Body of pancreas (tissue), 4 donors: Measurements from ENCODE around the gene MLLT10. TPM values are rescaled to one million over a fixed set of nuclear protein-coding genes. Genes with fewer than 3 reads are reported as not detected.

Experiments used
- ATAC-seq: fragments of 150-250 bp; one replicate; pipeline ENCODE4 v1.9.1; 2016
- DNase-seq, 4 donors: peaks; one replicate each; pipeline ENCODE4 v3.0.0-alpha.2; 2019
- H3K27ac ChIP-seq, 4 donors: fragments of 200-600 bp; sonication (generic); 1 replicate in 3 of 4; 2 replicates in 1 of 4; pipeline versions ENCODE4 v1.5.1 to v1.6.1; 2016 to 2019; ENCODE audit warnings: mild to moderate bottlenecking in 1 of 4, mixed read lengths in 1 of 4, moderate library complexity in 1 of 4
- H3K27me3 ChIP-seq, 2 donors: fragments of 200-600 bp; sonication (generic); one replicate each; pipeline ENCODE4 v1.6.0; 2016; ENCODE audit warnings: mild to moderate bottlenecking in 1 of 2
- H3K36me3 ChIP-seq, 2 donors: fragments of 200-600 bp; sonication (generic); replicated peaks in 1 of 2; 2 replicates each; pipeline ENCODE4 v1.5.1; 2016; ENCODE audit warnings: low read depth in 2 of 2; ENCODE audit not compliant: insufficient read depth in 1 of 2
- H3K4me1 ChIP-seq: fragments of 200-600 bp; sonication (generic); one replicate; pipeline ENCODE4 v1.6.0; 2016
- H3K4me3 ChIP-seq, 2 donors: fragments of 200-600 bp; sonication (generic); 1 replicate in 1 of 2; 2 replicates in 1 of 2; pipeline ENCODE4 v1.5.1; 2016 to 2019
- H3K9me3 ChIP-seq, 3 donors: fragments of 200-600 bp; sonication (generic); 1 replicate in 2 of 3; 2 replicates in 1 of 3; pipeline ENCODE4 v1.5.1; 2016
- POLR2A ChIP-seq, 3 donors: fragments of 450-650 bp; IDR thresholded peaks; one replicate each; pipeline ENCODE4 v1.6.1; 2016; ENCODE audit warnings: antibody characterized with exemption in 3 of 3, mild to moderate bottlenecking in 2 of 3
- WGBS, 2 donors: methylation state at CpG; one replicate each; pipeline ENCODE4 v1.1.5; 2017; 5-methylcytosine and 5-hydroxymethylcytosine counted together
- intact Hi-C: fragments of 100-400 bp; cut with DNase I; formaldehyde crosslinking; loops from one replicate; pipeline ENCODE4 v1.15.1; 2023
- total RNA-seq, 2 donors: library from RNA; depleted of rRNA; stranded (reverse); fragments of >200 nt; gene quantifications; one replicate each; pipeline ENCODE4 v1.1.0, GENCODE V29; 2016
- TF ChIP-seq, protein P1 (sequence below), 7 experiments: fragments of 450-650 bp in 4 of 7; fragments of 200-600 bp in 3 of 7; sonication (generic) in 3 of 7; IDR thresholded peaks; one replicate each; pipeline ENCODE4 v1.5.1; 2016 to 2019; ENCODE audit warnings: antibody characterized with exemption in 7 of 7

Gene MLLT10
- total RNA-seq, 2 donors from 2014 or later, result 23.7 to 30.1 TPM

DNA sequence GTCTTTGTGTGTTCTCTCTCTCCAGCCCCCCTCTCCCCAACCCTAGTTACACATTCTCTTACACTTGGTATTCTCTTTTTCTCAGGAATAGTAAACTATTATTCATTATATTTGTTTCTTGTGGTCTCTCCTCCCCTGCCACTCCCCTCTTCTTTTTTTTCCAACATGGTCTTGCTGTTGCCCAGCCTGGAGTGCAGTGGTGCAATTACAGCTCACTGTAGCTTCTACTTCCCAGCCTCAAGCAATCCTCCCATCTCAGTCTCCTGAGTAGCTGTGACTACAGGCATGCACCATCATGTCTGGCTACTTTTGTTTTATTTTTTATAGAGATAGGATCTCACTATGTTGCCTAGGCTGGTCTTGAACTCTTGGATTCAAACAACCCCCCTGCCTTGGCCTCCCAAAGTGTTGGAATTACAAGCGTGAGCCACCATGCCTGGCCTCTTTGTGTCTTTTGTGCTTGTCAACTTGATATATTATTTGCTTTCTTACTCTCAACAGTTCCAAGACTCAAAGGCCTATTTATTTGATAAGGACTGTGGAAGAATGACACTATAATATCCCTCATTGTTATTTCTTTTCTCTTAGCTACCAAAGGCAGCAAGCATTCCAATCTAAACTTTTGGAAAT, 66.9 kb downstream of the MLLT10 start:
- ATAC-seq (no peak), DNase-seq (no peak)
- peaks cover 11% of the 10 kb centered on the region for H3K4me1 ChIP-seq
- no peaks in the 10 kb centered on the region for H3K36me3 ChIP-seq
- H3K9me3 ChIP-seq, result no peaks in the 10 kb centered on the region
- no peak overlapping the region for H3K27ac ChIP-seq
- no peaks in the 10 kb centered on the region for H3K27me3 ChIP-seq
- no peak overlapping the region for H3K4me3 ChIP-seq
- intact Hi-C loops, result no loop called here
- whole genome bisulfite sequencing, 2 donors, result 45 to 63% methylated on average over 1 of the region's 1 CpG
- TF ChIP-seq, protein P1, sequence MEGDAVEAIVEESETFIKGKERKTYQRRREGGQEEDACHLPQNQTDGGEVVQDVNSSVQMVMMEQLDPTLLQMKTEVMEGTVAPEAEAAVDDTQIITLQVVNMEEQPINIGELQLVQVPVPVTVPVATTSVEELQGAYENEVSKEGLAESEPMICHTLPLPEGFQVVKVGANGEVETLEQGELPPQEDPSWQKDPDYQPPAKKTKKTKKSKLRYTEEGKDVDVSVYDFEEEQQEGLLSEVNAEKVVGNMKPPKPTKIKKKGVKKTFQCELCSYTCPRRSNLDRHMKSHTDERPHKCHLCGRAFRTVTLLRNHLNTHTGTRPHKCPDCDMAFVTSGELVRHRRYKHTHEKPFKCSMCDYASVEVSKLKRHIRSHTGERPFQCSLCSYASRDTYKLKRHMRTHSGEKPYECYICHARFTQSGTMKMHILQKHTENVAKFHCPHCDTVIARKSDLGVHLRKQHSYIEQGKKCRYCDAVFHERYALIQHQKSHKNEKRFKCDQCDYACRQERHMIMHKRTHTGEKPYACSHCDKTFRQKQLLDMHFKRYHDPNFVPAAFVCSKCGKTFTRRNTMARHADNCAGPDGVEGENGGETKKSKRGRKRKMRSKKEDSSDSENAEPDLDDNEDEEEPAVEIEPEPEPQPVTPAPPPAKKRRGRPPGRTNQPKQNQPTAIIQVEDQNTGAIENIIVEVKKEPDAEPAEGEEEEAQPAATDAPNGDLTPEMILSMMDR (IDR thresholded peaks at IDR 0.05), result no peak

GRCh38 chr10:21602313-21602712, 68.3 kb downstream of the MLLT10 start:
- DNase-seq, result no peak
- TF ChIP-seq POLR2A (IDR thresholded peaks at IDR 0.05), result no peak
- TF ChIP-seq, protein P1 (IDR thresholded peaks at IDR 0.05), result no peak

DNA sequence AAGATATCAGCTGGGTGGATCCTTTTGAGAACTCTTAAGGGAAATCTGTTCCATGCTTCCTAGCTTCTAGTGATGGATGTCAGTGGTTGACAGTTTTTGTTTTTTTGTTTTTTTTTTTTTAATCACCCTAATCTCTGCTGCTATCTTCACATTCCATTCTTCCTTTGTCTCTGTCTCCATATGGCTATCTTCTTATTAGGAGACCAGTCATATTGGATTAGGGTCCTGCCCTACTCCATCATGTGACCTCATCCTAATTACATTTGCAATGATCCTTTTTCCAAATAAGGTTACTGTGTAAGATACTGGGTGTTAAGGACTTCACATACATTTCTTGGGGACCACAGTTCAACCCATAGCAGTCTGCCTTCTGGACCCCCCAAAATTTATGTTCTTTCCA, 69.7 kb downstream of the MLLT10 start:
- ATAC-seq (no peak), DNase-seq (no peak)

More at GRCh38 chr10:21602313-21602712, 68.3 kb downstream of the MLLT10 start:
- no peak overlapping the region for H3K4me3 ChIP-seq
- no peak for ATAC-seq
- no peaks in the 10 kb centered on the region for H3K9me3 ChIP-seq
- H3K4me1 ChIP-seq, result peaks cover 11% of the 10 kb centered on the region
- H3K27me3 ChIP-seq, result no peaks in the 10 kb centered on the region
- H3K36me3 ChIP-seq, result no peaks in the 10 kb centered on the region
- H3K27ac ChIP-seq, result no peak overlapping the region
- WGBS, 2 donors, result 89% methylated on average over 1 of the region's 1 CpG
- intact Hi-C loops, result no loop called here

GRCh38 chr10:21604651-21605050, 70.6 kb downstream of the MLLT10 start:
- Histone ChIP-seq H3K4me1 (peaks cover 9% of the 10 kb centered on the region), H3K4me3 (no peak overlapping the region), H3K36me3 (no peaks in the 10 kb centered on the region), H3K27me3 (no peaks in the 10 kb centered on the region), H3K27ac (no peak overlapping the region), H3K9me3 (no peaks in the 10 kb centered on the region)
- DNase-seq, result no peak
- no peak for ATAC-seq
- intact Hi-C loops, result no loop called here
- no peak for TF ChIP-seq POLR2A (IDR thresholded peaks at IDR 0.05)
- TF ChIP-seq, protein P1 (IDR thresholded peaks at IDR 0.05), result no peak
- WGBS, 2 donors, result 60 to 69% methylated on average over 2 of the region's 2 CpGs

More for the DNA sequence above, 69.7 kb downstream of the MLLT10 start:
- H3K36me3 ChIP-seq, result no peaks in the 10 kb centered on the region
- H3K4me1 ChIP-seq, result peaks cover 11% of the 10 kb centered on the region
- no peaks in the 10 kb centered on the region for H3K9me3 ChIP-seq
- no peak overlapping the region for H3K27ac ChIP-seq
- no peak overlapping the region for H3K4me3 ChIP-seq
- TF ChIP-seq, protein P1 (IDR thresholded peaks at IDR 0.05), result no peak
- TF ChIP-seq POLR2A (IDR thresholded peaks at IDR 0.05), result no peak
- intact Hi-C loops, result no loop called here
- no peaks in the 10 kb centered on the region for H3K27me3 ChIP-seq

GRCh38 chr10:21607907-21608306, 73.9 kb downstream of the MLLT10 start:
- ATAC-seq (no peak), DNase-seq (no peak)
- no peak overlapping the region for H3K27ac ChIP-seq
- no peaks in the 10 kb centered on the region for H3K4me1 ChIP-seq
- H3K36me3 ChIP-seq, result no peaks in the 10 kb centered on the region
- H3K4me3 ChIP-seq, result no peak overlapping the region
- no peaks in the 10 kb centered on the region for H3K9me3 ChIP-seq
- H3K27me3 ChIP-seq, result no peaks in the 10 kb centered on the region
- 88 to 100% methylated on average over 2 of the region's 2 CpGs for WGBS, 2 donors
- TF ChIP-seq POLR2A (IDR thresholded peaks at IDR 0.05), result no peak
- TF ChIP-seq, protein P1 (IDR thresholded peaks at IDR 0.05), result no peak
- intact Hi-C loops, result no loop called here
